Osteoblast (primary cell): ENCODE data around the gene PDE11A. TPM values are rescaled to one million over a fixed set of nuclear protein-coding genes. Genes with fewer than 3 reads are reported as not detected.

ENCODE experiments used
- DNase-seq: peaks from one replicate; pipeline ENCODE4 v3.0.0; 2011; ENCODE audit warnings: low spot score, mixed read lengths; ENCODE audit not compliant: insufficient read length; ENCODE audit errors: missing footprints
- H2AFZ ChIP-seq: 2 replicates; pipeline ENCODE4 v1.6.0; 2011; ENCODE audit warnings: mild to moderate bottlenecking, low read length
- H3K27ac ChIP-seq: 2 replicates; pipeline ENCODE4 v1.5.1; 2011; ENCODE audit warnings: mild to moderate bottlenecking, low read depth, low read length, moderate library complexity
- H3K27me3 ChIP-seq: 2 replicates; pipeline ENCODE4 v1.6.0; 2012; ENCODE audit warnings: mild to moderate bottlenecking, control low read depth, inconsistent platforms, low read length, moderate library complexity; ENCODE audit not compliant: insufficient read depth
- H3K36me3 ChIP-seq: 2 replicates; pipeline ENCODE4 v1.5.1; 2011; ENCODE audit warnings: mild to moderate bottlenecking, low read length, control low read depth, moderate library complexity; ENCODE audit not compliant: insufficient read depth
- H3K4me1 ChIP-seq: 2 replicates; pipeline ENCODE4 v1.5.1; 2011; ENCODE audit warnings: mild to moderate bottlenecking, low read length, control low read depth, moderate library complexity; ENCODE audit not compliant: insufficient read depth
- H3K4me2 ChIP-seq: 2 replicates; pipeline ENCODE4 v1.6.0; 2011; ENCODE audit warnings: mild to moderate bottlenecking, low read length; ENCODE audit not compliant: insufficient read depth
- H3K4me3 ChIP-seq: fragments of 200-600 bp; sonication (generic); 3 replicates; pipeline ENCODE4 v1.5.1; 2012; ENCODE audit warnings: mild to moderate bottlenecking, low read length, inconsistent platforms; ENCODE audit not compliant: insufficient read depth
- H3K79me2 ChIP-seq: 2 replicates; pipeline ENCODE4 v1.6.0; 2012; ENCODE audit warnings: mild to moderate bottlenecking, low read length, control low read depth, inconsistent platforms; ENCODE audit not compliant: insufficient read depth
- H3K9me3 ChIP-seq: 2 replicates; pipeline ENCODE4 v1.5.1; 2011; ENCODE audit warnings: low read depth, low read length, control low read depth
- H4K20me1 ChIP-seq: 2 replicates; pipeline ENCODE4 v1.6.0; 2012; ENCODE audit warnings: mild to moderate bottlenecking, low read length, control low read depth; ENCODE audit not compliant: insufficient read depth
- total RNA-seq: library from RNA; depleted of rRNA; stranded (reverse); fragments of >200 nt; gene quantifications from 2 replicates; pipeline ENCODE4 v1.2.3, GENCODE V29; 2012
- TF ChIP-seq, protein P1 (sequence below): IDR thresholded peaks from 2 replicates; pipeline ENCODE4 v1.5.1; 2011; ENCODE audit warnings: mild to moderate bottlenecking, low read depth, low read length, moderate library complexity; ENCODE audit errors: extremely low read depth

PDE11A gene
- total RNA-seq, 1 donor = 0.36 TPM

DNA sequence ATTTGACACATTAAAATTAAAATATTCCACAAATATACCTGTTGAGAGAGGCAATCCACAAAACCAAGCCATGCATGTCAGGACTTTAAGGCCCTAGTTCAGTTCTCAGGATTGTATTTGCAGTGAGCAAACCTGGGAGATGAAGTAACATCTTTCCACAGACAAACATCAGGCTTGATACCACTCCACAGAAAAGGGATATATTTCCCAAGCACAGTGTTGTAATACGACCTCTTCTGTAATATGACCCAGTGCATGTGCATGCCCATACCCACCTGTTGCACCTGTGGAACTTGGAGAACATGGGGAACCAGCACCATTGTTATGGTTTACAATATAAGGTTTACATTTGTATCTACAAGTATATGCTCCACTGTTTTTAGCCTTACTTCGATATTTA is 184.0 kb downstream of the PDE11A start:
- H3K4me1 ChIP-seq = no peaks in the 10 kb centered on the region
- H3K27me3 ChIP-seq = no peaks in the 10 kb centered on the region
- H3K4me2 ChIP-seq = no peak overlapping the region
- H3K36me3 ChIP-seq = no peaks in the 10 kb centered on the region
- no peak overlapping the region for H3K4me3 ChIP-seq
- TF ChIP-seq, protein P1, sequence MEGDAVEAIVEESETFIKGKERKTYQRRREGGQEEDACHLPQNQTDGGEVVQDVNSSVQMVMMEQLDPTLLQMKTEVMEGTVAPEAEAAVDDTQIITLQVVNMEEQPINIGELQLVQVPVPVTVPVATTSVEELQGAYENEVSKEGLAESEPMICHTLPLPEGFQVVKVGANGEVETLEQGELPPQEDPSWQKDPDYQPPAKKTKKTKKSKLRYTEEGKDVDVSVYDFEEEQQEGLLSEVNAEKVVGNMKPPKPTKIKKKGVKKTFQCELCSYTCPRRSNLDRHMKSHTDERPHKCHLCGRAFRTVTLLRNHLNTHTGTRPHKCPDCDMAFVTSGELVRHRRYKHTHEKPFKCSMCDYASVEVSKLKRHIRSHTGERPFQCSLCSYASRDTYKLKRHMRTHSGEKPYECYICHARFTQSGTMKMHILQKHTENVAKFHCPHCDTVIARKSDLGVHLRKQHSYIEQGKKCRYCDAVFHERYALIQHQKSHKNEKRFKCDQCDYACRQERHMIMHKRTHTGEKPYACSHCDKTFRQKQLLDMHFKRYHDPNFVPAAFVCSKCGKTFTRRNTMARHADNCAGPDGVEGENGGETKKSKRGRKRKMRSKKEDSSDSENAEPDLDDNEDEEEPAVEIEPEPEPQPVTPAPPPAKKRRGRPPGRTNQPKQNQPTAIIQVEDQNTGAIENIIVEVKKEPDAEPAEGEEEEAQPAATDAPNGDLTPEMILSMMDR = no peak
- H2AFZ ChIP-seq = no peak overlapping the region
- H3K79me2 ChIP-seq = no peaks in the 10 kb centered on the region
- no peak overlapping the region for H3K27ac ChIP-seq
- H3K9me3 ChIP-seq = no peaks in the 10 kb centered on the region
- DNase-seq = no peak
- H4K20me1 ChIP-seq = no peaks in the 10 kb centered on the region

DNA sequence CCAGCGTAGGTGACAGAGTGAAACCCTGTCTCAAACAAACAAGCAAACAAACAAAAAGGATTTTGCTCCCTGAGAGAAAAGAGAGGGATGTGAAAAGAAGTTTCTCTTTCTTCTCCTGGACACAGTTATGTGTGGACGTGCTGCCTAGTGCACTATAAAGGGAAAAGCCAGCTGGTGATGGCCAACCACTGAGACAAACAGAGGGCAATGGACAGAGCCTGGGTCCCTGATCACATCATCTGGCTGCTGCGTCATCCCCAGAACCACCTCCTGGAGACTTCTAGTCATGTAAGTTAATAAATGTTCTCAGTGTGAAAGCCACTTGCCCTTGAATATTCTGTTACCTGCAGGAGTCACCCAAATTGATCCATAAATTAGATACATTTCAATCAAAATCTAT is 184.9 kb downstream of the PDE11A start:
- Histone ChIP-seq H3K9me3 (no peaks in the 10 kb centered on the region), H2AFZ (no peak overlapping the region), H4K20me1 (no peaks in the 10 kb centered on the region), H3K4me3 (no peak overlapping the region), H3K27me3 (no peaks in the 10 kb centered on the region), H3K79me2 (no peaks in the 10 kb centered on the region), H3K36me3 (no peaks in the 10 kb centered on the region), H3K4me2 (no peak overlapping the region), H3K4me1 (no peaks in the 10 kb centered on the region), H3K27ac (no peak overlapping the region)
- DNase-seq = no peak
- TF ChIP-seq, protein P1 = no peak

DNA sequence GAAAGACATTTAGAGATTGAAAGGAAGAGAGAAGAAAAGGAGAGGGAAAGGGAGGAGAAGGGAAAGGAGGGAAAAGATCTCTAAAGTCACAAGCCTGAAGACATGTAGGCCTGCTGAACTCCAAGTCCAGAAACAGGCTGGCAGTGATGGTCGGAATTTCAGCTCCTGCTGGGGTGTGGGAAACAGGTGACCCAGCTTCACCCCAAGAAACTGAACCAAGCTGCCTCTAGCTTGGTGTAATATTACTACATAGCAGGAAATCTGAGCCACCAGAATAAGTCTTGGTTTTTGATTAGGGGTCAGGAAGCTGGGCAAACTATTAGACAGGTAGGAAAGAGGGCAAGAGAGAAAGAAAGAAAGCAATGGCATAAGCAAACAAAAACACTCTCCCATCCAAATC is 185.8 kb downstream of the PDE11A start:
- H3K4me3 ChIP-seq = no peak overlapping the region
- H3K27ac ChIP-seq = no peak overlapping the region
- no peak overlapping the region for H3K4me2 ChIP-seq
- H2AFZ ChIP-seq = no peak overlapping the region
- no peak for DNase-seq
- H3K79me2 ChIP-seq = no peaks in the 10 kb centered on the region
- no peaks in the 10 kb centered on the region for H4K20me1 ChIP-seq
- H3K9me3 ChIP-seq = no peaks in the 10 kb centered on the region
- no peaks in the 10 kb centered on the region for H3K4me1 ChIP-seq
- TF ChIP-seq, protein P1 = no peak
- no peaks in the 10 kb centered on the region for H3K27me3 ChIP-seq
- H3K36me3 ChIP-seq = no peaks in the 10 kb centered on the region

DNA sequence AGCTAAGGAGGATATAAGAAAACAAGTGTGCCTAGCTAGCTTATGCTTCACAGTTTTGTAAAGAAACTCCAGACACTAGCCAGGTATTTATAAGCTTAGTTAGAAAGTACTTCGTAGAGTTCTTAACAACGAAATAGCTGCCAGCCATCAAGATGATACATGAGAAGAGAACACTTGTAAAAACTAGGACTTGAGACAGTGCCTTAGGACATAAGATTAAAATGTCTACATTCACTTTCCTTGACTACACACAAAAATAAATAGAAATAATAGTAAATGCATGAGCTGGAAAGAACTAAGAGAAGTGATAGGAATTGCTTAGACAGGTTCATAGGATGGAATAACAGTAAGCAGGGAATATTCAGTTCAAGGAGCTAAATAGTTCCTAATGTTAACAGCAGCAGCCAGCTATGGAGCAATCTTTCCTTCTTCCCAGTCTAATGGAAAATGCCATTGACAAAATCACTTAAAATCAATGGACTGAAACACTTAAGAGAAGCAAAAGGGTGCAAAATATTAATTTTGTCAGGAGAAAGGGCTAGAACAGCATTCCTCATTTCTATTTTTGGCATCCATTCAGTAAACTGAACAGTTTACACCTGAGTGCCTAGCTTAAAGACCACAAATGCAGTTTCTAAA is 186.6 kb downstream of the PDE11A start:
- no peak overlapping the region for H3K4me3 ChIP-seq
- no peaks in the 10 kb centered on the region for H3K79me2 ChIP-seq
- H3K4me2 ChIP-seq = no peak overlapping the region
- H3K4me1 ChIP-seq = no peaks in the 10 kb centered on the region
- no peaks in the 10 kb centered on the region for H3K9me3 ChIP-seq
- no peaks in the 10 kb centered on the region for H3K36me3 ChIP-seq
- H3K27ac ChIP-seq = no peak overlapping the region
- no peaks in the 10 kb centered on the region for H3K27me3 ChIP-seq
- H2AFZ ChIP-seq = no peak overlapping the region
- TF ChIP-seq, protein P1 = no peak
- DNase-seq = no peak
- H4K20me1 ChIP-seq = no peaks in the 10 kb centered on the region
